PFSK-1 (cell line): ENCODE results near the gene GHR.

Experiments used
- FOXP2 ChIP-seq: optimal IDR thresholded peaks from 2 replicates; pipeline ENCODE3; 2011; ENCODE audit warnings: borderline replicate concordance, control low read depth, inconsistent platforms; ENCODE audit not compliant: insufficient read depth; ENCODE audit errors: extremely low read length, extremely low read depth
- POLR2AphosphoS5 ChIP-seq: IDR thresholded peaks from 2 replicates; pipeline ENCODE4 v1.6.1; 2012; ENCODE audit warnings: low read depth, mild to moderate bottlenecking, control low read depth, low read length, moderate library complexity
- SIN3A ChIP-seq: IDR thresholded peaks from 2 replicates; pipeline ENCODE4 v1.6.1; 2012; ENCODE audit warnings: mild to moderate bottlenecking, low read length, moderate library complexity, borderline replicate concordance; ENCODE audit not compliant: insufficient read depth
- TAF1 ChIP-seq: IDR thresholded peaks from 2 replicates; pipeline ENCODE4 v1.6.1; 2012; ENCODE audit warnings: low read length, control low read depth, borderline replicate concordance; ENCODE audit not compliant: insufficient read depth
- TF ChIP-seq, protein P1 (sequence below), 2 experiments: IDR thresholded peaks; 2 replicates each; pipeline versions ENCODE4 v1.6.1 to v1.8.0; 2011 to 2012; ENCODE audit warnings: low read depth in 2 of 2, low read length in 2 of 2, control low read depth in 1 of 2, inconsistent platforms in 1 of 2, mild to moderate bottlenecking in 1 of 2, moderate library complexity in 1 of 2; ENCODE audit not compliant: insufficient read depth in 1 of 2

DNA sequence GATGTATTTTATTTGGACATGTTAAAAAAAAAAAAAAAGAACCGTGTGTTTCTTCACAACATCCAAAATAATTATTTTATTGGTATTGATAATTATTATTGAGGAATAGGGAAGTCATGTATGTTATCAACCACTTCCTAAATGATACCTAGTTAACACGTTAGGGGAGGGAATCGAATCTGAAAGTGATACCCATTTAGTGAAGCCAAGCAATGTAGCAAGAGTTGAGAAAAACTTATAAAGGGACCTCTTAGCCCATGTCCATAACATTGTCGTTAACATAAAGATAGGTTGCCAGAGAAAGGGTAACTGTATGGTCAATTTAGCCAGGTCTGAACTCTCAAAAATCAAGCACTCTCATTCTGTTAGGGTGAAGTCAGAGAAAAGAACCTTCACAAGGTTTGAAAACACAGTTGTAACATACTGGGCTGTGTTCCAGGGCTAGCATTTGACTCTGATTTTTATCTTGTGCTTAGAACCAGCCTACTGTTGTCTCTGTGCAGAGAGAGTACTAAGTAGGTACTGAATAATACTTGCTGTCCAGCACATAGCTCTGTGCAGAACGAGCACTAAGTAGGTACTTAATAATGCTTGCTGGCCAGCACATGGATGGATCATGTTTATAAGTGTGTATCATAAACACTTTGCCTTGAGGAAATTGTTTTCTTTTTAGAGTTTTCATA lies 60.4 kb downstream of the GHR start:
- TF ChIP-seq POLR2AphosphoS5 (no peak), SIN3A (no peak), TAF1 (no peak), FOXP2 (no peak)
- TF ChIP-seq, protein P1, sequence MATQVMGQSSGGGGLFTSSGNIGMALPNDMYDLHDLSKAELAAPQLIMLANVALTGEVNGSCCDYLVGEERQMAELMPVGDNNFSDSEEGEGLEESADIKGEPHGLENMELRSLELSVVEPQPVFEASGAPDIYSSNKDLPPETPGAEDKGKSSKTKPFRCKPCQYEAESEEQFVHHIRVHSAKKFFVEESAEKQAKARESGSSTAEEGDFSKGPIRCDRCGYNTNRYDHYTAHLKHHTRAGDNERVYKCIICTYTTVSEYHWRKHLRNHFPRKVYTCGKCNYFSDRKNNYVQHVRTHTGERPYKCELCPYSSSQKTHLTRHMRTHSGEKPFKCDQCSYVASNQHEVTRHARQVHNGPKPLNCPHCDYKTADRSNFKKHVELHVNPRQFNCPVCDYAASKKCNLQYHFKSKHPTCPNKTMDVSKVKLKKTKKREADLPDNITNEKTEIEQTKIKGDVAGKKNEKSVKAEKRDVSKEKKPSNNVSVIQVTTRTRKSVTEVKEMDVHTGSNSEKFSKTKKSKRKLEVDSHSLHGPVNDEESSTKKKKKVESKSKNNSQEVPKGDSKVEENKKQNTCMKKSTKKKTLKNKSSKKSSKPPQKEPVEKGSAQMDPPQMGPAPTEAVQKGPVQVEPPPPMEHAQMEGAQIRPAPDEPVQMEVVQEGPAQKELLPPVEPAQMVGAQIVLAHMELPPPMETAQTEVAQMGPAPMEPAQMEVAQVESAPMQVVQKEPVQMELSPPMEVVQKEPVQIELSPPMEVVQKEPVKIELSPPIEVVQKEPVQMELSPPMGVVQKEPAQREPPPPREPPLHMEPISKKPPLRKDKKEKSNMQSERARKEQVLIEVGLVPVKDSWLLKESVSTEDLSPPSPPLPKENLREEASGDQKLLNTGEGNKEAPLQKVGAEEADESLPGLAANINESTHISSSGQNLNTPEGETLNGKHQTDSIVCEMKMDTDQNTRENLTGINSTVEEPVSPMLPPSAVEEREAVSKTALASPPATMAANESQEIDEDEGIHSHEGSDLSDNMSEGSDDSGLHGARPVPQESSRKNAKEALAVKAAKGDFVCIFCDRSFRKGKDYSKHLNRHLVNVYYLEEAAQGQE (IDR thresholded peaks at IDR 0.05; ENCODE audit: insufficient read depth in 1 of 2, low read depth in 2 of 2, low read length in 2 of 2): no peak
